ENCODE data around the gene TMED5. TPM values are rescaled to one million over a fixed set of nuclear protein-coding genes. Genes with fewer than 3 reads are reported as not detected.

TMED5 gene
- total RNA-seq, 1 experiment from 2014 or later = 59.2 TPM

GRCh38 chr1:93190432-93190831, 10.2 kb upstream of the TMED5 start:
- POLR2A ChIA-PET (ENCODE audit: unreplicated experiment) = no interaction called here
- H3F3A ChIP-seq (ENCODE audit: low read length, unreplicated experiment) = no peaks in the 10 kb centered on the region
- H3K4me3 ChIP-seq (ENCODE audit: low read length) = no peak overlapping the region
- CTCF ChIA-PET = no interaction called here
- H3K79me2 ChIP-seq (ENCODE audit: low read length) = no peaks in the 10 kb centered on the region
- no peaks in the 10 kb centered on the region for H4K20me1 ChIP-seq (ENCODE audit: low read length)
- no peaks in the 10 kb centered on the region for H3K4me1 ChIP-seq (ENCODE audit: insufficient read depth, low read length)
- no peak overlapping the region for H2AFZ ChIP-seq (ENCODE audit: low read length)
- no peak overlapping the region for H3K4me2 ChIP-seq (ENCODE audit: low read length)
- DNase-seq = no peak
- H3K9me2 ChIP-seq (replicated peaks; ENCODE audit: low read length) = no peaks in the 10 kb centered on the region
- peaks cover 16% of the 10 kb centered on the region for H3K36me3 ChIP-seq (ENCODE audit: low read depth, low read length)
- H3K9me3 ChIP-seq (ENCODE audit: low read length) = no peaks in the 10 kb centered on the region
- no peak for ATAC-seq
- intact Hi-C loops (cut with micrococcal nuclease) = no loop called here
- TF ChIP-seq CTCF (conservative IDR thresholded peaks at IDR 0.05; ENCODE audit: low read depth, low read length) = no peak
- TF ChIP-seq EZH2 (IDR thresholded peaks at IDR 0.05; ENCODE audit: low read length, unreplicated experiment) = no peak
- TF ChIP-seq EZH2phosphoT487 (IDR thresholded peaks at IDR 0.05; ENCODE audit: borderline replicate concordance, low read length) = no peak
- no TSS peak for BruUV-seq (replicated peaks)
- H3K9ac ChIP-seq (ENCODE audit: low read length) = no peak overlapping the region
- no peak overlapping the region for H3K27ac ChIP-seq (ENCODE audit: low read length)
- no peaks in the 10 kb centered on the region for H3K27me3 ChIP-seq (ENCODE audit: low read length)

- CTCF ChIA-PET = no interaction called here
- no peaks in the 10 kb centered on the region for H4K20me1 ChIP-seq (ENCODE audit: low read length)
Measured at GRCh38 chr1:93186667-93187066, 6.5 kb upstream of the TMED5 start.

More at GRCh38 chr1:93186667-93187066, 6.5 kb upstream of the TMED5 start:
- Histone ChIP-seq H3K9me2 (replicated peaks; ENCODE audit: low read length) (no peaks in the 10 kb centered on the region), H3K36me3 (ENCODE audit: low read depth, low read length) (peaks cover 9% of the 10 kb centered on the region; the same call in 1 of the 2 replicates), H3K4me2 (ENCODE audit: low read length) (no peak overlapping the region), H3K9ac (ENCODE audit: low read length) (no peak overlapping the region), H3K79me2 (ENCODE audit: low read length) (peaks cover 29% of the 10 kb centered on the region), H3F3A (ENCODE audit: low read length, unreplicated experiment) (no peaks in the 10 kb centered on the region), H3K9me3 (ENCODE audit: low read length) (no peaks in the 10 kb centered on the region), H3K4me1 (ENCODE audit: insufficient read depth, low read length) (peaks cover 13% of the 10 kb centered on the region), H3K27ac (ENCODE audit: low read length) (no peak overlapping the region), H3K27me3 (ENCODE audit: low read length) (no peaks in the 10 kb centered on the region), H3K4me3 (ENCODE audit: low read length) (no peak overlapping the region), H2AFZ (ENCODE audit: low read length) (no peak overlapping the region)
- no TSS peak for BruUV-seq (replicated peaks)
- DNase-seq = no peak
- intact Hi-C loops (cut with micrococcal nuclease) = loop anchor here (10.0 kb wide), 1 partner anchor 158 kb away; the partner anchor contains the start of gene DR1
- POLR2A ChIA-PET (ENCODE audit: unreplicated experiment) = no interaction called here
- TF ChIP-seq EZH2phosphoT487 (IDR thresholded peaks at IDR 0.05; ENCODE audit: borderline replicate concordance, low read length) = no peak
- TF ChIP-seq EZH2 (IDR thresholded peaks at IDR 0.05; ENCODE audit: low read length, unreplicated experiment) = no peak
- no peak for TF ChIP-seq CTCF (conservative IDR thresholded peaks at IDR 0.05; ENCODE audit: low read depth, low read length)
- ATAC-seq = no peak
